ENCODE results near the gene TM9SF1.

Gene TM9SF1

GRCh38 chr14:24237463-24237955 lies 42.3 kb upstream of the TM9SF1 start:
- H3K27ac ChIP-seq, result no peak overlapping the region
- TF ChIP-seq CTCF (IDR thresholded peaks at IDR 0.05) (no peak), ZFX (IDR thresholded peaks at IDR 0.05; ENCODE audit: borderline replicate concordance) (no peak)

- no peak overlapping the region for H3K27ac ChIP-seq
- TF ChIP-seq ZFX (IDR thresholded peaks at IDR 0.05; ENCODE audit: borderline replicate concordance), result no peak
- TF ChIP-seq CTCF (IDR thresholded peaks at IDR 0.05), result no peak
Measured at GRCh38 chr14:24236689-24237462, 41.6 kb upstream of the TM9SF1 start.

- no peak overlapping the region for H3K27ac ChIP-seq
- TF ChIP-seq CTCF (IDR thresholded peaks at IDR 0.05) (no peak), ZFX (IDR thresholded peaks at IDR 0.05; ENCODE audit: borderline replicate concordance) (no peak)
Measured at GRCh38 chr14:24235804-24236688, 40.8 kb upstream of the TM9SF1 start.

- H3K27ac ChIP-seq, result no peak overlapping the region
- TF ChIP-seq CTCF (IDR thresholded peaks at IDR 0.05) (no peak), ZFX (IDR thresholded peaks at IDR 0.05; ENCODE audit: borderline replicate concordance) (no peak)
Measured at GRCh38 chr14:24234095-24235005, 39.1 kb upstream of the TM9SF1 start.

- TF ChIP-seq ZFX (IDR thresholded peaks at IDR 0.05; ENCODE audit: borderline replicate concordance), result no peak
- TF ChIP-seq CTCF (IDR thresholded peaks at IDR 0.05), result no peak
- peak overlapping the region; percentile 94 for H3K27ac ChIP-seq
Measured at GRCh38 chr14:24233538-24233866, 38.3 kb upstream of the TM9SF1 start.

GRCh38 chr14:24232645-24233537 lies 37.6 kb upstream of the TM9SF1 start, which contains the start of gene GMPR2:
TSS of gene GMPR2 (plus strand) at chr14:24232929. CDS start at chr14:24233254, 325 bp downstream.
- H3K27ac ChIP-seq, result peak within 1 kb of the TSS; percentile 94
- no peak for TF ChIP-seq CTCF (IDR thresholded peaks at IDR 0.05)
- TF ChIP-seq ZFX (IDR thresholded peaks at IDR 0.05; ENCODE audit: borderline replicate concordance), result no peak

Measured in 22Rv1 (cell line).